HEK293 (cell line): Measurements from ENCODE around the gene KSR1.

Experiments used
- CTCF ChIA-PET: fragments of 350-600 bp; formaldehyde crosslinking; extraction: SDS; loops from one replicate; lab custom pipeline; 2021; ENCODE audit warnings: antibody characterized with exemption; lab: Yijun Ruan, JAX
- POLR2A ChIA-PET: fragments of 300-600 bp; formaldehyde crosslinking; extraction: SDS; loops from one replicate; lab custom pipeline; 2020; ENCODE audit warnings: antibody characterized with exemption, inconsistent platforms; lab: Yijun Ruan, JAX
- H3K27ac ChIP-seq: fragments of 200-500 bp; sonication (Bioruptor generic); 2 replicates; pipeline ENCODE4 v1.5.1; 2014; ENCODE audit warnings: low read depth, low read length, control low read depth, inconsistent platforms; ENCODE audit errors: extremely low read depth
- H3K36me3 ChIP-seq, 2 experiments: fragments of 200-500 bp in 1 of 2; sonication (Bioruptor generic) in 1 of 2; 1 replicate in 1 of 2; 2 replicates in 1 of 2; pipeline ENCODE4 v1.5.1; 2014 to 2017; ENCODE audit warnings: inconsistent platforms in 2 of 2, low read length in 2 of 2; ENCODE audit not compliant: control insufficient read depth in 2 of 2, insufficient read depth in 1 of 2
- H3K4me1 ChIP-seq: fragments of 200-500 bp; sonication (Bioruptor generic); 2 replicates; pipeline ENCODE4 v1.5.1; 2014; ENCODE audit warnings: mild to moderate bottlenecking, low read length, inconsistent platforms; ENCODE audit not compliant: control insufficient read depth, insufficient read depth
- H3K4me3 ChIP-seq: 2 replicates; pipeline ENCODE4 v1.5.1; 2011; ENCODE audit warnings: low read depth, mild to moderate bottlenecking, control low read depth, low read length, moderate library complexity
- H3K9me3 ChIP-seq: fragments of 200-500 bp; sonication (Bioruptor generic); 2 replicates; pipeline ENCODE4 v1.5.1; 2014; ENCODE audit warnings: low read depth, low read length, inconsistent platforms; ENCODE audit not compliant: control insufficient read depth, insufficient read depth
- EGR2 ChIP-seq: fragments of 450-650 bp; formaldehyde crosslinking; IDR thresholded peaks from 2 replicates; pipeline ENCODE4 v1.5.1; 2016; ENCODE audit warnings: low read depth, missing biosample characterization, missing genetic modification characterization
- HOXC10 ChIP-seq: sonication (generic); formaldehyde crosslinking; IDR thresholded peaks from 2 replicates; pipeline ENCODE4 v1.8.1; 2023; ENCODE audit warnings: mild to moderate bottlenecking, missing genetic modification reagents
- KLF7 ChIP-seq: fragments of 450-650 bp; formaldehyde crosslinking; IDR thresholded peaks from 2 replicates; pipeline ENCODE4 v1.5.1; 2016; ENCODE audit warnings: missing biosample characterization, missing genetic modification characterization, borderline replicate concordance
- KLF9 ChIP-seq: fragments of 450-650 bp; formaldehyde crosslinking; IDR thresholded peaks from 2 replicates; pipeline ENCODE4 v1.5.1; 2016; ENCODE audit warnings: missing biosample characterization, missing genetic modification characterization, low read depth
- OVOL3 ChIP-seq: fragments of 450-650 bp; formaldehyde crosslinking; IDR thresholded peaks from 2 replicates; pipeline ENCODE4 v1.5.1; 2016; ENCODE audit warnings: missing biosample characterization, missing genetic modification characterization
- RBAK ChIP-seq: fragments of 450-650 bp; formaldehyde crosslinking; IDR thresholded peaks from 2 replicates; pipeline ENCODE4 v1.5.1; 2016; ENCODE audit warnings: missing biosample characterization, missing genetic modification characterization
- SETDB1 ChIP-seq: IDR thresholded peaks from one replicate; pipeline ENCODE4 v1.6.1; 2017; ENCODE audit warnings: mild to moderate bottlenecking, low read length, moderate library complexity, mixed read lengths; ENCODE audit not compliant: insufficient read length
- ZBTB17 ChIP-seq: fragments of 450-650 bp; formaldehyde crosslinking; IDR thresholded peaks from 2 replicates; pipeline ENCODE4 v1.5.1; 2016; ENCODE audit warnings: missing biosample characterization, missing genetic modification characterization
- ZFP69B ChIP-seq: fragments of 450-650 bp; formaldehyde crosslinking; IDR thresholded peaks from 2 replicates; pipeline ENCODE4 v1.5.1; 2016; ENCODE audit warnings: missing biosample characterization, missing genetic modification characterization
- ZNF121 ChIP-seq: fragments of 450-650 bp; formaldehyde crosslinking; IDR thresholded peaks from 2 replicates; pipeline ENCODE4 v1.5.1; 2016; ENCODE audit warnings: missing biosample characterization, missing genetic modification characterization
- ZNF175 ChIP-seq: fragments of 450-650 bp; formaldehyde crosslinking; IDR thresholded peaks from 2 replicates; pipeline ENCODE4 v1.5.1; 2016; ENCODE audit warnings: missing biosample characterization, missing genetic modification characterization
- ZNF184 ChIP-seq: fragments of 450-650 bp; IDR thresholded peaks from 2 replicates; pipeline ENCODE4 v1.5.1; 2018; ENCODE audit warnings: missing biosample characterization, mild to moderate bottlenecking, missing genetic modification characterization
- ZNF202 ChIP-seq: fragments of 450-650 bp; formaldehyde crosslinking; IDR thresholded peaks from 2 replicates; pipeline ENCODE4 v1.5.1; 2016; ENCODE audit warnings: missing biosample characterization, missing genetic modification characterization, borderline replicate concordance
- ZNF354C ChIP-seq: fragments of 450-650 bp; formaldehyde crosslinking; IDR thresholded peaks from 2 replicates; pipeline ENCODE4 v1.5.1; 2016; ENCODE audit warnings: missing biosample characterization, missing genetic modification characterization, low read depth, borderline replicate concordance
- ZNF366 ChIP-seq: fragments of 450-650 bp; formaldehyde crosslinking; conservative IDR thresholded peaks from 2 replicates; pipeline ENCODE4 v1.5.1; 2016; ENCODE audit warnings: missing biosample characterization, missing genetic modification characterization
- ZNF473 ChIP-seq: fragments of 450-650 bp; formaldehyde crosslinking; IDR thresholded peaks from 2 replicates; pipeline ENCODE4 v1.5.1; 2017; ENCODE audit warnings: missing biosample characterization, missing genetic modification characterization
- ZNF530 ChIP-seq: fragments of 450-650 bp; formaldehyde crosslinking; IDR thresholded peaks from 2 replicates; pipeline ENCODE4 v1.5.1; 2016; ENCODE audit warnings: low read depth, missing biosample characterization, missing genetic modification characterization
- ZNF560 ChIP-seq: fragments of 450-650 bp; formaldehyde crosslinking; IDR thresholded peaks from 2 replicates; pipeline ENCODE4 v1.5.1; 2017; ENCODE audit warnings: missing biosample characterization, missing genetic modification characterization, borderline replicate concordance
- ZNF585B ChIP-seq: fragments of 450-650 bp; formaldehyde crosslinking; IDR thresholded peaks from 2 replicates; pipeline ENCODE4 v1.5.1; 2016; ENCODE audit warnings: missing biosample characterization, missing genetic modification characterization
- ZNF623 ChIP-seq: fragments of 450-650 bp; formaldehyde crosslinking; IDR thresholded peaks from 2 replicates; pipeline ENCODE4 v1.5.1; 2016; ENCODE audit warnings: missing biosample characterization, missing genetic modification characterization
- ZNF654 ChIP-seq: fragments of 450-650 bp; formaldehyde crosslinking; IDR thresholded peaks from 2 replicates; pipeline ENCODE4 v1.5.1; 2016; ENCODE audit warnings: low read depth, missing biosample characterization, missing genetic modification characterization
- ZNF76 ChIP-seq: fragments of 450-650 bp; formaldehyde crosslinking; IDR thresholded peaks from 2 replicates; pipeline ENCODE4; 2016; ENCODE audit warnings: low read depth, missing biosample characterization, missing genetic modification characterization, borderline replicate concordance
- ZNF777 ChIP-seq: fragments of 450-650 bp; formaldehyde crosslinking; IDR thresholded peaks from 2 replicates; pipeline ENCODE4 v1.5.1; 2017; ENCODE audit warnings: missing biosample characterization, missing genetic modification characterization, borderline replicate concordance
- ZNF791 ChIP-seq: fragments of 450-650 bp; formaldehyde crosslinking; IDR thresholded peaks from 2 replicates; pipeline ENCODE4 v1.5.1; 2016; ENCODE audit warnings: missing biosample characterization, missing genetic modification characterization
- TF ChIP-seq, protein P1 (sequence below): fragments of 450-650 bp; formaldehyde crosslinking; IDR thresholded peaks from 2 replicates; pipeline ENCODE4 v1.5.1; 2016; ENCODE audit warnings: missing biosample characterization, missing genetic modification characterization
- TF ChIP-seq, protein P2 (sequence below): fragments of 450-650 bp; formaldehyde crosslinking; IDR thresholded peaks from 2 replicates; pipeline ENCODE4 v1.5.1; 2016; ENCODE audit warnings: missing biosample characterization, missing genetic modification characterization

KSR1 gene

GRCh38 chr17:27595208-27595607 is 139.0 kb downstream of the KSR1 start:
- Histone ChIP-seq H3K36me3 (peaks cover 0 to 53% of the 10 kb centered on the region in 2 experiments; a peak in 1 of 3 replicates), H3K27ac (no peak overlapping the region), H3K4me1 (no peaks in the 10 kb centered on the region), H3K9me3 (no peaks in the 10 kb centered on the region), H3K4me3 (no peak overlapping the region)
- CTCF ChIA-PET: interaction anchor here (1.0 to 4.3 kb wide), 5 partner anchors 8 to 358 kb away, joined by 4 to 28 read pairs (median 10); no protein-coding TSS in a partner anchor
- POLR2A ChIA-PET: interaction anchor here (0.5 kb wide), 1 partner anchor 35 kb away, joined by 3 read pairs; no protein-coding TSS in a partner anchor
- no peak for TF ChIP-seq ZBTB17 (tag by site-specific recombination)
- TF ChIP-seq ZNF777: no peak
- TF ChIP-seq, protein P1, sequence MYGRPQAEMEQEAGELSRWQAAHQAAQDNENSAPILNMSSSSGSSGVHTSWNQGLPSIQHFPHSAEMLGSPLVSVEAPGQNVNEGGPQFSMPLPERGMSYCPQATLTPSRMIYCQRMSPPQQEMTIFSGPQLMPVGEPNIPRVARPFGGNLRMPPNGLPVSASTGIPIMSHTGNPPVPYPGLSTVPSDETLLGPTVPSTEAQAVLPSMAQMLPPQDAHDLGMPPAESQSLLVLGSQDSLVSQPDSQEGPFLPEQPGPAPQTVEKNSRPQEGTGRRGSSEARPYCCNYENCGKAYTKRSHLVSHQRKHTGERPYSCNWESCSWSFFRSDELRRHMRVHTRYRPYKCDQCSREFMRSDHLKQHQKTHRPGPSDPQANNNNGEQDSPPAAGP (tag by site-specific recombination): no peak
- TF ChIP-seq ZNF654 (tag by site-specific recombination): no peak
- TF ChIP-seq KLF9 (tag by site-specific recombination): no peak
- TF ChIP-seq ZFP69B (tag by site-specific recombination): no peak
- TF ChIP-seq ZNF473: no peak
- no peak for TF ChIP-seq ZNF623 (tag by site-specific recombination)
- no peak for TF ChIP-seq ZNF202 (tag by site-specific recombination)
- no peak for TF ChIP-seq ZNF175 (tag by site-specific recombination)
- no peak for TF ChIP-seq ZNF184 (tag by site-specific recombination)
- TF ChIP-seq ZNF530 (tag by site-specific recombination): no peak
- TF ChIP-seq ZNF585B: no peak
- no peak for TF ChIP-seq KLF7 (tag by site-specific recombination)
- TF ChIP-seq ZNF560: no peak
- no peak for TF ChIP-seq ZNF354C (tag by site-specific recombination)
- TF ChIP-seq ZNF76 (tag by site-specific recombination): no peak

- Histone ChIP-seq H3K36me3 (peaks cover 0 to 56% of the 10 kb centered on the region in 2 experiments; a peak in 1 of 3 replicates), H3K9me3 (no peaks in the 10 kb centered on the region), H3K4me1 (no peaks in the 10 kb centered on the region), H3K4me3 (no peak overlapping the region), H3K27ac (no peak overlapping the region)
- TF ChIP-seq ZNF366 (tag by site-specific recombination): no peak
- no peak for TF ChIP-seq ZNF121 (tag by site-specific recombination)
- TF ChIP-seq, protein P2, sequence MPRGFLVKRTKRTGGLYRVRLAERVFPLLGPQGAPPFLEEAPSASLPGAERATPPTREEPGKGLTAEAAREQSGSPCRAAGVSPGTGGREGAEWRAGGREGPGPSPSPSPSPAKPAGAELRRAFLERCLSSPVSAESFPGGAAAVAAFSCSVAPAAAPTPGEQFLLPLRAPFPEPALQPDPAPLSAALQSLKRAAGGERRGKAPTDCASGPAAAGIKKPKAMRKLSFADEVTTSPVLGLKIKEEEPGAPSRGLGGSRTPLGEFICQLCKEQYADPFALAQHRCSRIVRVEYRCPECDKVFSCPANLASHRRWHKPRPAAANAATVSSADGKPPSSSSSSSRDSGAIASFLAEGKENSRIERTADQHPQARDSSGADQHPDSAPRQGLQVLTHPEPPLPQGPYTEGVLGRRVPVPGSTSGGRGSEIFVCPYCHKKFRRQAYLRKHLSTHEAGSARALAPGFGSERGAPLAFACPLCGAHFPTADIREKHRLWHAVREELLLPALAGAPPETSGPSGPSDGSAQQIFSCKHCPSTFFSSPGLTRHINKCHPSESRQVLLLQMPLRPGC (tag by site-specific recombination): no peak
- no peak for TF ChIP-seq ZNF791 (tag by site-specific recombination)
- TF ChIP-seq HOXC10 (CRISPR knock-in tag): no peak
- TF ChIP-seq SETDB1: no peak
- no peak for TF ChIP-seq RBAK (tag by site-specific recombination)
- TF ChIP-seq OVOL3: no peak
- no peak for TF ChIP-seq EGR2 (tag by site-specific recombination)
- TF ChIP-seq, all 188 proteins: peak for 0
- CTCF ChIA-PET: interaction anchor here (1.0 to 3.4 kb wide), 5 partner anchors 27 to 359 kb away, joined by 4 to 18 read pairs (median 8); no protein-coding TSS in a partner anchor
- POLR2A ChIA-PET: interaction anchor here (0.6 to 1.1 kb wide), 5 partner anchors 9 to 257 kb away, joined by 3 to 5 read pairs (median 4); partner anchors contain the start of gene KSR1
These were observed 139.8 kb downstream of the KSR1 start for GRCh38 chr17:27596096-27596495.
